Colon (tissue), 2 donors: ENCODE data around the gene EHBP1.
"Not testable (repeated sequence)": the region's sequence is repeated elsewhere in the genome, so short reads cannot be mapped to it uniquely, and the experiment has no call there.

Experiments used
- FAIRE-seq: peaks from 2 replicates; lab custom pipeline; 2012; peaks lifted over from hg19 to GRCh38; lab: Jason Lieb, UNC
- donor health status: control.
- donor health status: control.

EHBP1 gene

DNA sequence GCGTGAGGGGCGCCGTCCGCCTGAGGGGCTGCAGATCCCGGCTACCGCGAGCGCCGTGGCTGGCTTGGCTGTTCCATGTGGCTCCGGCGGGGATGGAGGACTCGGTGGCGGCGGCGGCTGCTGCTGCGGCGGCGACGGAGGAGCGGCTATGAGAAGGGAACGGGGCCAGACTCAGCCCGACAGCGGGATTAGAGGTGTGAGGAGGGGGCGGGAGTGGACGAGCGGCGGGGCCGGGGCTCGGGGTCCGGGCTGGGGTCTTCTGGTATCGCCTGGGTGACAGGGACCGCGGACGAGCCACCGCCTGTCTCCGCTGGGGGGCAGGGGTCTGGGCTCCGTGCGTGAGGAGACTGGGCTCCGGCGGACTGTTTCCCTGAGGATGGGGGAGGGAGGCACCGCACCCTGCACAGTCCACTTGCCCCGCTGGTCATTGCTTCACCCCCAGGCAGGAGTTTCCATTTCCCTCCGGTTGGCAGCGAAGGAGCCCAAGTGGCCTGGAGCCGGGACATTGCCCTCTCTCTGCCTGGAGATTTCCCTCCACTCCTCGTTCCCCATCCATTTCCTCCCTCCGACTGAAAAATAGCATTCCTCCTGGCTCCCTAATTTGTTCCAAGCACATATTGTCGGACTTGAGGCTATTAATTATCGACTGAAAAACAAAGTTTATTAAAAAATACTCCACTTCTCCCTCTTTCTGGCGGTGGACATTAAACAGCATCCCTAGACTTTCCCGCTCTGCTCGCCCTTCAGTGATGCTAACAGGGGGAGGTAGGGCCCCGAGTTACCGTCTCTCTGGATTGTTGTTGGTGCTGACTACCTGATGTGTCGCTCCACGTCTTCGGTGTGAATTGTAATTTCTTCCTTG lies 577 bp downstream of the EHBP1 start:
- no peak for FAIRE-seq

DNA sequence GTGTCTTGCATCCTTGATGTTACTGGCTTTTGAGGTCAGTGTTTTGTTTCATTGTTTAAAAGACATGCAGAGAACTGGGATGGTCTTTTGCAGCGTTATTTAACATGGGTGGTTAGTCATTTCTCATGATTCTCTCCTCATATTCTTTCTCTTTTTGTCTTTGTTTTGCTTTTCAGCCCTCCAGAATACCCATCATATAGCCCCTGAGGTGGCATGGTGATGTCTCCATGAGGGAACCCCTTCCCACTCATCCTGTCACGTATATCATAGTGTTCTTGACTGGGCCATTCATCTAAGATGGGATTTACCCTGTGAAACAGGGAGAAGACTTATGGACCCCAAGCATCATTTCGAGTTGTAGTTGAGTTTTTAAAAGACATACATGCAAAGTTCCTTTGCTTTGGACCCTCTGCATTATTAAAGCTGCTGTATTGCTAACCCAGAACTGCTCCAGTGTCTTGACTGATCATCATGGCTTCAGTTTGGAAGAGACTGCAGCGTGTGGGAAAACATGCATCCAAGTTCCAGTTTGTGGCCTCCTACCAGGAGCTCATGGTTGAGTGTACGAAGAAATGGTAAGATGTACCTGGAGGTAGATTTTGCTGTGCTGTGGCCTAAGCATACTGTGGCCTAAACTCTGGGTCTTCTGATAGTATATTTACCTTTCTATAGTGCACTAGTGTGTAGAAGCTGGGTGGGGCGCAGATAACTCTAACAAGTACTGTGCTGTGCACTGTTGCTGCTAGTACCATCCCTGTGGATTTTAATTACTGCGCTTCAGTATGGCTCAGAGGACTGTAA lies 1.4 kb downstream of the EHBP1 start:
- FAIRE-seq: no peak

DNA sequence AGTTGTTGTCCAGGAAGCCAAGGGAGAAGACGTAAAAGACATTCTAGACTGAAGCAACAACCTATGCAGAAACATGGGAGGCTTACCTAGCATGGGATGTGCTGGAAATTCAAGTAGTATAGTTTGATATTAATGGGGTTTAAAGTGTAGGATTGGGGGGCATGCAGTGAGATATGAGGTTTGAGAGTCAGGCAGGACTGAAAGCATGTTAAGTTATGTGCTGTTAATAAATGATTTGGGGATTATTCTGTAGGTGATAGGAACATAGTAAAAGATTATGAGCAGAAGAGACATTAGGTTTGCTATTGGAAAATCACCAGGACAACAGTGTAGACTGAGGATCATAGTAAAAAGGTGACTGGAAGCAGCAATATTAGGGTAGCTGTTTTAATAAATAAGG lies 3.2 kb downstream of the EHBP1 start:
- no peak for FAIRE-seq

DNA sequence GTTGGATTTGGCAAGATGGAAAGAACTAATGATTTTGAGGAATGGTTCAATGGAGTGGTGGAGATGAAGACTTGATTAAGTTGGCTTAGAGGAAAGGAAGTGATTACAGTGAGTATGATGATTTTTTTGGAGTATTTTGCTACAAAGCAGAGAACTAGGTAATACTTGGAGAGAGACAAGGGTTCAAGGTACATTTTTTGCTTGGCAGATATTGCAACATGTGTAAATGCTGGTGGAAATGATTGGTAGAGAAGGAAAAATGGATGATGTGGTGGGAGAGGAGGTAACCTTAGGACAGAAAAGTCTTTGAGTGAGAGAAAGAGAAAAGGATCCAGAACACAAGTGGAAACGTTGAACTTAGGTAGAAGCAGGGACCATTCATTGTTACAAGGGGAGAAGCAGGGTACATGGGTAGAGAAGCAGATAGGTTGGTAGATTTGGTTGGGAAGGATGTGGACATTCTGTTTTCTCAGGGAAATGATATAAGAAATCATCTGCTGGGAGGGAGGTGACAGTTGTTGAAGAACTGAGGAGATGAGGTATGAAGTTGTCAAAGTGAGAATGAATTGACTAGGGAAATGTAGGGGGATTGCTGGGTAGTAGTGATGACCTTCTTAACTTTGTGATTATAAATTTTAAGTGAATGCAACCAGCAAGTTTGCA lies 6.5 kb downstream of the EHBP1 start:
- no peak for FAIRE-seq

DNA sequence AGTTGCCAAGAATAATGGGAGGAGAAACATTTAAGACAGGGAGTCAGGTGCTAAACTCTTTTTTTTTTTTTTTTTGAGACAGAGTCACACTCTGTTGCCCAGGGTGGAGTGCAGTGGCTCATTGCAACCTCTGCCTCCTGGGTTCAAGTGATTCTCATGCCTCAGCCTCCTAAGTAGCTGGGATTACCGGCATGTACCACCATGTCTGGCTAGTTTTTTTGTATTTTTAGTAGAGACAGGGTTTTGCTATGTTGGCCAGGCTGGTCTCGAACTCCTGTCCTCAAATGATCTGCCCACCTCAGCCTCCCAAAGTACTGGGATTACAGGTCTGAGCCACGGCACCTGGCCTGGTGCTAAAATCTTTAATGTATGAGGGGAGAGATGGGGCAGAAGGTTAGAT lies 7.7 kb downstream of the EHBP1 start:
- FAIRE-seq: not testable (repeated sequence)

DNA sequence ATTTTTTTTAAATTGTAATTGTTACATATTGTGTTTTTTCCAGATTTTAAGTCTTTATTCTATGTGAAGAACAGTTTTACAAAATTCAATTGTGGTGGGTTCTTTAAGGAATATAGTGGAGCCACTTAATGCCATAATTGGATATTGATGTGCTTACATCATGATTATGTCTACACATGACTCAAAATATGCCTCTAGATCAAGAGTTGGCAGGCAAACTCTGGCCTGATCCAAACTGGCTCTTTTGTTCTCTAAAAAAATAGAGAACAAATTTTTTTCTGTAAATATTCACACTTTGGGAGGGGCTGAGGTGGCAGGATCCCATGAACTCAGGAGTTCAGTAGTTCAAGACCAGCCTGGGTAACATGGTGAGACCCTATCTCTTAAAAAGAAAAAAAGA lies 8.3 kb downstream of the EHBP1 start:
- FAIRE-seq: no peak

DNA sequence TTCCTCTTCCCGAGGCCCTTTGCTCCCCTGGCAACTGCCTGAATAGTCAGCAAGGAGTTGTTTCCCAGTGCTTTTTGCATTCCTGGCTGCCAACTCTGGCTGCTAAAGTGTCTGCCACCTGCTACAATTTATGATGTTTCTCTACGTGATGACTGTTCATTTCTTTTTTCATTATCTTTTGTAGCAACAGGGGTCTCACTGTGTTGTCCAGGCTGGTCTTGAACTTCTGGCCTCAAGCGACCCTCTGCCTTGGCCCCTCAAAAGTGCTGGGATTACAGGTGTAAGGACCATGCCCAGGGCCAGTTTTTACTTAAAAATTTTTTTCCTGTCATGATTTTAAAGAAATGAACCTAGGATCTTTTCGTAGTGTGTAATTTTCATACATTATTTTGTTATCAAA lies 11.3 kb downstream of the EHBP1 start:
- no peak for FAIRE-seq

DNA sequence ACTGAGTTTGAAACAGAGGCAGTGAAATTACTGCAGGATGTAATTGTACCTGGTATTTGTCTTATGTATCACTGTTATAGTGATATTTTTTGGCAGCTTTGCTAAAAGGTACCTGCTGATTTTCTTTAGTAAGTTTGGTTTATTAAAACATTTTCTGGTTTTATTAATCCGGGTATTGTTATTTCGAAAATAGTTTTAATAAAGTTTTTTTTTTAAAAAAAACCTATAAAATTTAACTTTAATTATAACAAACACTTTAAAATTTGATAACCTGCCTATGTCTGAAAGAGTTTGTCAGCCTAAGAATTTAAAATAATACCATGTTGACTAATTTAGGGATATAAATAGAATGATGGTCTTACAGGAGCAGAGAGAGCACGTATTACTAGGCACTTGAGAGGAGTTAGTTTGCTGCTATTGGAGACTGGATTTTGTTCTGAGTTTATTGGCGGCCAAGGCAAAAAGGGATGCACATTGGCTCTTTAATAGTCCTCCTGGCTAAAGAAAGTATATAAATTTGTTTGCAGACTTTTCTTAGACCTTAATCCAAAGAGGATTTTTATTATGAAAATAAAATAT lies 12.1 kb downstream of the EHBP1 start:
- no peak for FAIRE-seq

DNA sequence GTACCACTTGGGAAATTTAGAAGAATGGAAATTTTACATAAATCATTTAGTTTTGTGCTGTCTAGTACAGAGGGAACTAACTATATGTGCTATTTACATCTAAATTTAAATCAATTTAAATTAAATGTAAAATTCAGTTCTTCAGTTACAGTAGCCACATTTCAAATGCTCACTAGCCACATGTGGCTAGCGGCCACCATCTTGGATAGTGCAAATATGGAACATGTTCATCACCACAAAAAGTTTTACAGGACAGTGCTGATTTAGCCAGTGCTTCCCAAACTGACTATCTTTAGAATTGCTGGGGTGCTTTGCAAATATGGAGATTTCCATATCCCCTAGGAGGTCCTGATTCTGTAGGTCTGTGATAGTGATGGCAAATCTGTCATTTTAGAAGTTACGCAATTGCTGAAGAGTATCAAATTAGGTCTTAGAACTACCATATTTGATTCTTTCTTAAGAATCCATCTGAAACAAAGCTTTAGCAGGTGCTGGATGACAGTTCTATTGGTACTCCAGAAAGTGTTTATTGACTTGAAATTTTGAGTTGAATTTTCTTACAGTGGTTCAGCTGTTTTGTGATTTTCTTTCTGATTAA lies 12.8 kb downstream of the EHBP1 start:
- FAIRE-seq: no peak

DNA sequence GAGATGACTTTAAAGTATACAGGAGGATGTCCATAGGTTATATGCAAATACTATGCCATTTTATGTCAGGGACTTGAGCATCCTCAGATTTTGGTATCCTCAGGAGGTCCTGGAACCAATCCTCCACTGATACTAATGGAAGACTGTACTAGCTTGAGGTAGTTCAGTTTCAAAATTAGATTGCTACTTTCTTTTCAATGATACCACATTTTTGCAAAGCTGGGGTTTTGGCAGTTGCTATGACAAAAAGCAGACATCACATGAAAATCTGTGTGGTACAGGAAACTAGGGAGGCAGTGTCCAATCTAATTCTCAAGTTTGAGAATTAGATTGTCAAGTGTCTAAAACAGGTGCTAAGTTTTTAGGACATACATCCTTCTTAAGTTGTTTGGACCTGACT lies 14.2 kb downstream of the EHBP1 start:
- no peak for FAIRE-seq

DNA sequence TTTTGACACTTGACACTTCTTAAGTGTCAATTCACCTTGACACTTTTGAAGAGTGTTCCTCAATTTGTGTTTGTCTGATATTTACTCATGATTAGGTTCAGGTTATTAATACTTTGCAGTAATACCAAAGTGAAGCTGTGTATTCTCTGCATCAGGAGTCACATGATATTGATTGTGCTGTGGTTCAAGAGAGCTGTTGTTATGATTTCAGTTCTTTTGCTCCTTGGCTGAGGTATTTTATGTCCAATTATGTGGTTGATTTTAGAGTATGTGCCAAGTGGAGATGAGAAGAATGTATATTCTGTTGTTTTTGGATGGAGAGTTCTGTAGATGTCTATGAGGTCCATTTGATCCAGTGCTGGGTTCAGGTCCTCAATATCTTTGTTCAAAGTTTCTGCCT lies 17.2 kb downstream of the EHBP1 start:
- no peak for FAIRE-seq

DNA sequence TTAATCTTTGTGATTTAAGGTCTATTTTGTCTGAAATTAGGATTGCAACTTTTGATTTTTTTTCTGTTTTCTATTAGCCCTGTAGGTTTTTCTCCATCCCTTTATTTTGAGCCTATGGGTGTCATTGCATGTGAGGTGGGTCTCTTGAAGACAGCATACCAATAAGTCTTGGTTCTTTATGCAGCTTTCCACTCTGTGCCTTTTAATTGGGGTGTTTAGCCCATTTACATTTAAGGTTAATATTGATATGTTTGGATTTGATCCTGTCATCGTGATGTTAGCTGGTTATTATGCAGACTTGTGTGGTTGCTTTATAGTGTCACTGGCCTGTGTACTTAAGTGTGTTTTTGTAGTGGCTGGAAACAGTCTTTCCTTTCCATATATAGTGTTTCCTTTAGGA lies 17.7 kb downstream of the EHBP1 start:
- no peak for FAIRE-seq

DNA sequence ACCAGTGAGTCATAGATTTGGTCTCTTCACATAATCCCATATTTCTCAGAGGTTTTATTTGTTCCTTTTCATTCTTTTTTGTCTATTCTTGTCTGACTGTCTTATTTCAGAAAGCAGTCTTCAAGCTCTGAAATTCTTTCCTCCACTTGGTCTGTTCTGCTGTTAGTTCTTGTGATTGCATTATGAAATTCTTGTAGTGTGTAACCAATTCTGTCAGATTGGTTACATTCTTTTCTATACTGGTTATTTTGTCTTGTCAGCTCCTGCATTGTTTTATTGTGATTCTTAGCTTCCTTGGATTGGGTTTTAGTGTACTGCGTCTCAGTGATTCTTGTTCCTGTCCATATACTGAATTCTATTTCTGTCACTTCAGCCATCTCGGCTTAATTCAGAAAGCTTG lies 18.6 kb downstream of the EHBP1 start:
- FAIRE-seq: no peak

DNA sequence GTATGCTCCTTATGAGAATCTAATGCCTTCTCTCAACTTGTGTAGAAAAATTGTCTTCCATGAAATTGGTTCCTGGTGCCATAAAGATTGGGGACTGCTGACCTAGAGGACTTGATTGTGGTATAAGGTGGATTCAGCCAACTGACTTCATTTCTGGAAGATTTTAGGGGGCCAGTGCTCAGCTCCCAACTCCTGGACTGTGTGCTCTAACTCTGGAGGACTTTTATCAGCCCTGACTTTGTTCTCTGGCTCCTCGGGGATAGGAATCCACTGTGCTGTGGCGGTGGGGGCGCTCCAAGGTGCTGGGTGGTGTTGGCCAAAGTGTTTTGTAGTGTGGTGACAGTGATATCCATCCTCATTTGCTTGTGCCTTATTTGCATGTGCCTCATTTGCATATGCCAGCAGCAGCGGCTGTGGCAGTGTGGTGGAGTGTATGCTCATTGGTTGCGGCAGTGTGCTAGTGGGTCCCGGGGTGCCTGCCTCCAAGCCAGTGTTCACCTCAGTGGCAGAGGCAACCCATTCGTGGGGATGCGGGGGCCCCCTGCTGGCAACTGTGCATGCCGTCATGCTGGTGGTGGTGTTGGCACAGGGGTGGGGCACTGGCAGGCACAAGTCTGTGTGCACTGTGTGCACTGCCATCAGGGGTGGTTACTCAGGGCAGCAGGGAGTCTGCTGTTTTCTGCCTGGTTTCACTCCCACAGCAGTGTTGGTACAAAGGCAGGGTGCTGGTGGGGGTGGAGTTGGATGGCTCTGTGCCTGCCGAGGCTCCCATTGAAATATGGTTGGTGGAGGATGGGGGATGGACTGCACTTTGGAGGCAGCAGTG lies 19.6 kb downstream of the EHBP1 start:
- no peak for FAIRE-seq

DNA sequence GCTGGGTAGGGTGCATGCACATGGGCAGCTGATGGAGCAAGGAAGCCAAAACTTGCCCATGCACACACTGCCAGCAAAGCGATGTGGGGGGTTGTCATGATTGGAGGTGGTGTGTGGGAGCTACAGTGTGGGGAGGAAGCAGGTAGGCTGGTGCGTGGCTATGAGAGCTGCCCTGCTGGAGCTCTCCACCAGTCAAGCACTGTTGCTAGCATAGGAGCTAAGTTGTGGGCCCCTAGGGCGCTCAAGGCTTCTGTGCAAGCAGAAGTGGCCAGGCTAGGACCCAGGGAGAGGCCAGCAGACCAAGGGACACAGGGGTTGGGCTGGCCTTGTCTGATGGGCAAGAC lies 20.2 kb downstream of the EHBP1 start:
- FAIRE-seq: no peak

DNA sequence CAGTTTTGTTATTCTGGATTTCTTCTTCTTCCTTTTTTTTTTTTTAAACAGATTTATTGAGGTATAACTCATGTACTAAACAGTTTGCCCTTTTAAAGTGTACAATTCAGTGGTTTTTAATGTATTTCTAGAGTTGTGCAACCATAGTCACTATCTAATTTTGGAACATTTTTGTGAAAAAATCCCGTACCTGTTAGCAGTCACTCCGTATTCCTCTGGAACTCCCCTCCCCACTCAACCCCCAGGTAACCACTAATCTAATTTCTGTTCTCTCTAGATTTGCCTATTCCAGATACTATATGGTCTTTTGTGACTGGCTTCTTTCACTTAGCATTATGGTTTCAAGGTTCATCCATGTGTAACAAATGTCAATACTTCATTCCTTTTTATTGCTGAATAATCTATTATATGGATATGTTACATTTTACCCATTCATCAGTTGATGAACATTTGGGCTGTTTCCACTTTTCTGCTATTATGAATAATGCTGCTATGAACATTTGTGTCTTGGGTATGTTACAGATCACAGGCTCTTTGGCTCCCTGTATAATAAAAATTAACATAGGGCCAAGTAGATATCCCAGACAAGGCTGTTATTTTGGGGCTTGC lies 21.9 kb downstream of the EHBP1 start:
- FAIRE-seq: no peak

DNA sequence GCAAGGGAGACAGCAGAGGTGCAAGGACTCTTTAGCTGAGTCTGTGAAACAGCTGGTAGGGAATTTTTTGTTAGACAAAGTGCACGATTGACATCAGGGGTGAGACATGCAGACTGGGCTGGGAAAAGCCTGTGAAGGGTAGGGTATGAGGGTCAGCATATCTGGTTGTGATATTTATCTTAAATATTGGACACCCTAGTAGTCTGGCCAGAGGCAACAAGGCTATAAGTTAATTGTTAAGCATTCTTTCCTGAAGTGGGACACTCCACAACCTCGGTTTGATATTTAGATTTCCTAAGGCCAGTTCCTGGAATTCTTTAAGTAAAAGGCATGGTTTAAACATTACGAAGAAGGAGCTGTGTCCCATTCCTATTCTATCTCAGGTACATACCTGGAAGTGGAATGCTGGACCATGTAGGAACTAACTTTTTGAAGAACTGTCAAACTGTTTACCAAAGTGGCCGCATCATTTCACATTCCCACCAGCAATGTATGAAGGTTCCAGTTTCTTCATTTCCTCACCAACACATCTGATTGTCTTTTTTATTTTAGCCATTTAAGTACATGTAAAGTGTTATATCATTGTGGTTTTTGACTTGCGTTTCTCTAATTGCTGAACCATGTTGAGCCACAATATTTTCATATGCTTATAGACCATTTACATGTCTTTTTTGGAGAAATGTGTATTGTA lies 22.5 kb downstream of the EHBP1 start:
- no peak for FAIRE-seq

DNA sequence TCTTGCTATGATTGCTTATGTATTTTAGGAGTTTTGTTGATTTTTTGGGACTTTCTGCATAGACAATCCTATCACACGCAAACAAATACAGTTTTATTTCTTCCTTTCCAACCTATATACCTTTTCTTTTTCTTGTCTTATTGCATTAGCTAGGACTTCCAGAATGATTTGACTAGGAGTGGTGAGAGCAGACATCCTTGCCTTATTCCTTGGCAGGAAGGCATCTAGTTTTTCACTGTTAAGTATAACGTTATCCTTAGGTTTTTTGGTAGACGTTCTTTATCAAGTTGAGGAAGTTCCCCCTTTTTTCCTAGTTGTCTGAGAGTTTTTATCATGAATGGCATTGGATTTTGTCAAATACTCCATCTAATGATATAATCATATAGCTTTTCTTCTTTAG lies 25.8 kb downstream of the EHBP1 start:
- FAIRE-seq: no peak

DNA sequence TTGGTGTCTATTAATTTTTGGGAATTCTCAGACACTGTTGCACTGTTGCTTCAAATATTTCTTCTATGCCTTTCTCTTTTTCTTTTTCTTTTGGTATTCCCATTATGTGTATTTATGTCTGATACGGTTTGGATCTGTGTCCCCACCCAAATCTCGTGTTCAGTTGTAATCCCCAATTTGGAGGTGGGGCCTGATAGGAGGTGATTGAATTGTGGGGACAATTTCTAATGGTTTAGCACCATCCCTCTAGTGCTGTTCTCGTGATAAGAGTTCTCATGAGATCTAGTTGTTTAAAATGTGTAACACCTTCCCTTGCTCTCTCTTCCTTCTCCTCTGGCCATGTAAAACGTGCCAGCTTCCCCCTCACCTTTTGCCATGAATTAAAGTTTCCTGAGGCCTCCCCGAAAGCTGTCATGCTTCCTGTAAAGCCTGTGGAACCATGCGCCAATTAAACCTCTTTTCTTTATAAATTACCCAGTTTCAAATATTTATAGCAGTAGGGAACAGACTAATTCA lies 26.8 kb downstream of the EHBP1 start:
- FAIRE-seq: no peak

DNA sequence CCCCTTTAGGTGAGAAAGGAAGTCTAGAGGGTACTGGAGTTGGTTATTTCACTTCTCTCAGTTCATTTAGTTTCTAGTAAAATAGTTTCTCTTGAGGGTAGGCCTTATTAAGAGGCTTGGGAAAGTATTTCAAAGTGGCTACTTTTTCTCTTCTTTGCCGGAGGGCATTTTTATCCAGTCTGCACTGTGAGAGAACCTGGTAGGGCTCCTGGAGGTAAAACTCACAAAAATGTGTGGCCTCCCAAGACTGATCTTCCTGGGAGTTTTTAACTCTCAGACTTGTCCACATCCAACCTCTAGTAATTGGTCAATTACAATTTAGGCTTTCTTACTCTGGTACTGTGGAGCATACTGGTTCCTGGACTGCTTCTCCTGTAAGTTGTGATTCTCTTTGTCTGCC lies 28.0 kb downstream of the EHBP1 start:
- FAIRE-seq: no peak
